Anterior cingulate cortex (tissue), 58 donors: ENCODE results near the gene SEC24D.
"Not testable (repeated sequence)": the region's sequence is repeated elsewhere in the genome, so short reads cannot be mapped to it uniquely, and the experiment has no call there.

Experiments
- DNase-seq, 58 donors: peaks; one replicate each; lab custom pipeline; 2025; lab: John Stamatoyannopoulos, UW

The SEC24D gene, protein sequence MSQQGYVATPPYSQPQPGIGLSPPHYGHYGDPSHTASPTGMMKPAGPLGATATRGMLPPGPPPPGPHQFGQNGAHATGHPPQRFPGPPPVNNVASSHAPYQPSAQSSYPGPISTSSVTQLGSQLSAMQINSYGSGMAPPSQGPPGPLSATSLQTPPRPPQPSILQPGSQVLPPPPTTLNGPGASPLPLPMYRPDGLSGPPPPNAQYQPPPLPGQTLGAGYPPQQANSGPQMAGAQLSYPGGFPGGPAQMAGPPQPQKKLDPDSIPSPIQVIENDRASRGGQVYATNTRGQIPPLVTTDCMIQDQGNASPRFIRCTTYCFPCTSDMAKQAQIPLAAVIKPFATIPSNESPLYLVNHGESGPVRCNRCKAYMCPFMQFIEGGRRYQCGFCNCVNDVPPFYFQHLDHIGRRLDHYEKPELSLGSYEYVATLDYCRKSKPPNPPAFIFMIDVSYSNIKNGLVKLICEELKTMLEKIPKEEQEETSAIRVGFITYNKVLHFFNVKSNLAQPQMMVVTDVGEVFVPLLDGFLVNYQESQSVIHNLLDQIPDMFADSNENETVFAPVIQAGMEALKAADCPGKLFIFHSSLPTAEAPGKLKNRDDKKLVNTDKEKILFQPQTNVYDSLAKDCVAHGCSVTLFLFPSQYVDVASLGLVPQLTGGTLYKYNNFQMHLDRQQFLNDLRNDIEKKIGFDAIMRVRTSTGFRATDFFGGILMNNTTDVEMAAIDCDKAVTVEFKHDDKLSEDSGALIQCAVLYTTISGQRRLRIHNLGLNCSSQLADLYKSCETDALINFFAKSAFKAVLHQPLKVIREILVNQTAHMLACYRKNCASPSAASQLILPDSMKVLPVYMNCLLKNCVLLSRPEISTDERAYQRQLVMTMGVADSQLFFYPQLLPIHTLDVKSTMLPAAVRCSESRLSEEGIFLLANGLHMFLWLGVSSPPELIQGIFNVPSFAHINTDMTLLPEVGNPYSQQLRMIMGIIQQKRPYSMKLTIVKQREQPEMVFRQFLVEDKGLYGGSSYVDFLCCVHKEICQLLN

DNA sequence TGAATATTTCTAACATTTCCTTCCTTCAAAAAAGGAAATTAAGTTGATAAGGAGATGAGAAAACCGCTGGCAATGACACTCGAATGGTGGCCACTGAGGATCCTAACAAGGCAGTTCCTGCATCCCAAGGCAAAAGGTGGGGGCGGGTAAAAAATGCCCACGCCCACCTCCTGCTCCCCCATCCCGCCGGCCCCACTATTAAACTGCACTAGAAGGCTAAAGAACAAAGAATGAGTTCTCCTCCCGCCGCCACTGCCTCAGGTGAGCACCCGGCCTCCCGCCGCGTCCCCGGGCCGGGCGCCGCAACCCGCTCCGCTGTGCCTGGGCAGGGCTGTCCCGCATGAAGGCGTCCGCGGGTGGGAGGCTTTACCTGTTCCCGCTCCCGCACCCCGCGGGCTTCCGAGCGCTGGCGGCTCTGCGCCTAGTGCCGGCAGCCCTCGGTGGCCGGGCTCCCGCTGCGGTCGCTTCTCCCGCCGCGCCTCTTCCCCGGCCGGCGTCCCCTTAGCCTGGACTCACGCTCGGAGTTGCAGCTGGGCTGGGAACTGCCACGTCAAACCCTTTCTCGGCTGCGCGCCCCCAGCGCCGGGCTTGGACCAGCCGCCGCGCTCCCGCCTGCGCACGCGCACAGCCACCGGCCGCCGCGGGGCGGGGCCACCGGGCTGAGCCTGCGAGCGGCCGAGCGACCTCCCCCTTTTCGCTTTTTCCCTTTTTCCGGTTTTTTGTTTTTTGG, at the start of gene SEC24D:
SEC24D (minus strand) TSS at position 556 of the 730 bp plus-strand sequence. CDS start 2,430 bp downstream, outside the sequence.
- peak in 57 of 58 donors; percentile 25 to 87 (median 74) for DNase-seq

DNA sequence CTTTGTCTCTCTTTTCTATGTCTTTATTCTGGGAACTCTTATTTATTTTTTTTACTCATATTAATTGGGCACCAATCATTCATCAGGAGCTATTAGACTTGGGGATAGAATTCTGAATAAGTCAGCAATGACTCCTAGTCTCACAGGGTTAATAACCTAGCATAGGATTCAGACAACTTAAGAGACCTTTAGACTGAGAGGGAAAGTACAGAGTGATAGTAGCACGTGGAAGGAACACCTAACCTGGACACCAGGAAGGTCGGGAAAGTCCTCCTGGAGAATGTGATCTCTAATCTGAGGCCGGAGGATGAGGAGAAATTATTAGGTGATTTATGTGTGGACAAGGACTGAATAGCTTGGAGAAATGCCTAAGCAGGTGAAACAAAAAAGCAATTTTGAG, 48.8 kb upstream of the SEC24D start:
- no peak for DNase-seq

GRCh38 chr4:118883861-118884260, 47.9 kb upstream of the SEC24D start:
- DNase-seq, result no peak

GRCh38 chr4:118881512-118882146, 45.7 kb upstream of the SEC24D start:
- DNase-seq, result no peak

DNA sequence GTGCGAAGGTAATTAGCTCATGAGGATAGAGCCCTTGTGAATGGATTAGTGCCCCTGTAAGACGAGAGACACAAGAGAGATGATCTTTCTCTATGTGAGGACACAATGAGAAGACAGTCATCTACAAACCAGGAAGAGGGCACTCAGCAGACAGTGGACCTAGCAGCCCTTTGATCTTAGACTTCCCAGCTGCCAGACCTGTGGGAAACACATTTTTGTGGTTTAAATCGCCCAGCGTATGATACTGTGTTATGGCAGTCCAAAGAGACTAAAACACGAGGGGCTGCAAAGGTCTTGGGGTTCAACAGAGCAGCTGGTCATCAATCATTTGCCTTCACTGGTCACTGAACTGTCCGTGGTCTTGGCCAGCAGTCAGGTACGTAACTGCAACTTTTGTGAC, 43.5 kb upstream of the SEC24D start:
- DNase-seq, result no peak

GRCh38 chr4:118878507-118878906, 42.6 kb upstream of the SEC24D start:
- not testable (repeated sequence) for DNase-seq

- no peak for DNase-seq
Observed at GRCh38 chr4:118877797-118878196, 41.9 kb upstream of the SEC24D start.

GRCh38 chr4:118872181-118872580, 36.3 kb upstream of the SEC24D start:
- no peak for DNase-seq

DNA sequence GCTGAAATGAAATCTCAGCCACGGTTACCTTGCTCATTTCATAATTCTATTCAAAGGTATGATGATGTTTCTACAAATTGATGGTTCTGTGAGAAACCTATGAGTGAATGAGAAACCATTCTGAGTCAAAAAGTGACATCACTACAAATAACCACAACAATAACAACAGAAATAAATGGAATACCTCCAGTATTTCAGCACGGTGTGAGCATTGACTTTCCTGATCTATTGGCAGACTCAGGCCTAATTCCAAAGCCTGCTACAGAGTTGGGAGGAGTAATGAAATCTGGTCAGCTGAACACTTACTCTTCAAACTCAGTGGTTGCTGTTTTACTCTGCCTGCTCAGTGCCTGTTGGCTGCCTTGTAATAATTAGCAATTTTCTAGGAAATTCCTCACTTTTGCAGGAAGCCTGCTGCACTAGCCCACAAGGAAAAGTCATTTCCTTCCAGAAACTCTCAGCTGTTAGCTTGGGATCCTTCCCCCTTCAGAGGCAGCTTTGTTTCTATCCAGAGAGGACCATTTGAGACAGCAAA, 33.9 kb upstream of the SEC24D start:
- DNase-seq, result no peak

- DNase-seq, result no peak
Observed at GRCh38 chr4:118867311-118868067, 31.6 kb upstream of the SEC24D start.

- DNase-seq, result no peak
Observed at GRCh38 chr4:118866442-118866841, 30.5 kb upstream of the SEC24D start.

DNA sequence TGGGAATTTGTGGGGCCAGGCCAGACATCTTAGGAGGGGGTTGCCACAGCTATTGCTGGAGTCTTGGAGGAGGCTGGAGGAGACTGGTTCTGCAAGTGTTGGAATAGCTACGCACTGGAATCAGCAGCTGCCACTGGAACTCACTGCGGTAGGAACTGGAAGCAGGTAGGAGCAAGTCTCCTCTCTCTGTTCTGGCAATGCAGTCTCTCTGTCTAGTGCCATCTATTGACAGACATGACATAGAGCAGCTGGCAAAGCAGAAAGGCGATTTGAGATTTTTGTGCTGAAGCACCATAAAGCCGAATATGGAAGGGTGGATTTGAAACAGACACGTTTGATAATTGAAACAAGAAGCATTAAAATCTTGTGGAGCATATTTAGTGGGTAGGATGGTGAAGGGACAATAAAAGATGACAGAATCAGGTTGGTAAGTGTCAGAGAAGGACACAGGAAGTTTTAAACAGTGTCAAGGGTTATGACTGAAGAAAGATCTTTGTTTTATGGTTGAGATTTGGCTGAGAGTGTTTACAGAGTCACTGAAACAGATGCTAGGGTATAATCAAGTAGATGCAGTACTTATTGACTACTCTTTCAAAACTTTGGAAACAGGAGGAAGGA, 29.3 kb upstream of the SEC24D start:
- DNase-seq, result peak in 7 of 58 donors; percentile 1 to 15 (median 7)

- DNase-seq, result no peak
Observed at GRCh38 chr4:118858779-118859178, 22.9 kb upstream of the SEC24D start.

- no peak for DNase-seq
Observed at GRCh38 chr4:118857760-118858159, 21.8 kb upstream of the SEC24D start.

DNA sequence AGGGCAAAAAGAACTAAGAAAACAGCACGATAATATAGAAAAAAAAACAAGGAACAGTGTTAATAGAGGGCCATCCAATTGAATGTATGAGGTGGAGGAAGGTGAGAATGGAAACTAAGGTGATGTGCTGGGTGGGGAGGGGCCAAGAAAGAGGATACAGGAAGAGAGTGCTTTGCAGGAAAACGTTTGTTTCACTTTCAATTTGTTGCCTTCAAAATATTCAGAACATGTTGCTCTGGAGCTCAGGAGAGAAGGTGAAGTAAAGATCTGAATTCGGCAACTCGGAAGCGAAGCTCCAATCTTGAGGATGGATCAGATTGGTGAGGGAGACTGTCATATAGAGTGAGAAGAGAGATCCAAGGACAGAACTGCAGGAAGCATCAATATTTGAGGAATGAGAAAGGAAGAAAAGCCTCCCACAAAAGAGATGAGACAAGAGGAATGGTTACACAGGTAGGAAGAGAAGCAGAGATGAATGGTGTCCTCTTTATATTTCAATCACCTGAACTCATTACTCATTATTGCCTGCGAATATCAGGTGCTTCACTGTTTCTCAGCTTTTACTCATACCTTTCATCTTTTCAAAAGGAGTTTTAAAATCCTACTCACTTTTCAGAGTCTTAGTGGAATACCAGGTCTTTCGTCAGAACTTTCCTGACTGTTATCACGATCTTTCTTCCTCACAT, 14.7 kb upstream of the SEC24D start:
- no peak for DNase-seq

DNA sequence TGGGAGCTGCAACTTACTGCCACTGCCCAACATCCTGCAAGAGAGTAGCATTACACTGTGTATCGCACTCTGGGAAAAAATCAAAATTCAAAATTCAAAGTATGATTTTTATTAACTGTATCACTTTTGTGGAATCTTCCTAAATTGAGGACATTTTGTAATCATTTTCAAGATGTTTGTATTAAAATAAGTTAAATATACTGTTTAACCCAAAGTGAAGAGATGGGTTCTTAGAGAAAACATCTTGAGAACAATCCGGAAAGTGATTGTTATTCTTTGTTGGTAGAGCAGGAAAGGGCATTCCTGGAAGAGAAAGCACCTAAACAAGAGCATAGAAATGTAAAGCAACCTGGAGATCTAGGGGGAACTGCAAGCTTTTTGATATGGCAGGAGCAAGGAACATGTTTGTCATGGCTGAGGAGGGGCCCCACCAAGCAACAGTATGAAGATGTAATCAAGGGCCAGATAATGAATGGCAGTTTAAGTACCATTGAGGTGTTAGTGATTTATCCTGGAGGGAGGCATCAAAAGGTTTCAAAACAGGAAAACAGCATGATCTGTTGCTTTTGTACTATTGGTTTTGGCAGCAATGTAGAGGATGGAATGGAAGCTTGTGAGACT, 14.1 kb upstream of the SEC24D start:
- no peak for DNase-seq

GRCh38 chr4:118848901-118849300, 13.0 kb upstream of the SEC24D start:
- no peak for DNase-seq
